Nephron (organoid): ENCODE data around the gene LIPC.

ENCODE experiments used
- H3K27ac Mint-ChIP-seq, 3 experiments: 2 replicates each; pipeline ENCODE4 v1.8.0; 2020; ENCODE audit warnings: mixed read lengths in 3 of 3, mild to moderate bottlenecking in 2 of 3, moderate library complexity in 1 of 3
- H3K27me3 Mint-ChIP-seq: 2 replicates; pipeline ENCODE4 v1.8.0; 2021; ENCODE audit warnings: low read depth, mild to moderate bottlenecking, moderate library complexity, mixed read lengths
- H3K36me3 Mint-ChIP-seq: 2 replicates; pipeline ENCODE4 v1.8.0; 2020; ENCODE audit warnings: low read depth, mixed read lengths
- H3K4me1 Mint-ChIP-seq: 2 replicates; pipeline ENCODE4 v1.8.0; 2020; ENCODE audit warnings: mixed read lengths
- H3K4me3 Mint-ChIP-seq, 3 experiments: 2 replicates each; pipeline ENCODE4 v1.8.0; 2020; ENCODE audit warnings: mild to moderate bottlenecking in 3 of 3, mixed read lengths in 3 of 3, moderate library complexity in 2 of 3
- H3K9me3 Mint-ChIP-seq: 2 replicates; pipeline ENCODE4 v1.8.0; 2020; ENCODE audit warnings: mixed read lengths
- CTCF ChIP-seq, 3 experiments: fragments of 200-600 bp; sonication (generic); IDR thresholded peaks; one replicate each; pipeline ENCODE4 v1.5.0; 2021; ENCODE audit warnings: antibody characterized with exemption in 3 of 3; ENCODE audit not compliant: unreplicated experiment in 3 of 3

The LIPC gene

GRCh38 chr15:58518626-58519025, 86.8 kb downstream of the LIPC start:
- Mint-ChIP-seq H3K36me3 (peaks cover 7% of the 10 kb centered on the region), H3K27ac (peak overlapping the region in 2 of 3 experiments; percentile 51), H3K27me3 (peaks cover 19% of the 10 kb centered on the region), H3K9me3 (peaks cover 16% of the 10 kb centered on the region), H3K4me1 (peaks cover 40% of the 10 kb centered on the region), H3K4me3 (no peak overlapping the region)
- TF ChIP-seq CTCF (IDR thresholded peaks at IDR 0.05; ENCODE audit: unreplicated experiment in 3 of 3): no peak

GRCh38 chr15:58519516-58519915, 87.7 kb downstream of the LIPC start:
- TF ChIP-seq CTCF (IDR thresholded peaks at IDR 0.05; ENCODE audit: unreplicated experiment in 3 of 3): no peak
- Mint-ChIP-seq H3K27ac (peak overlapping the region; percentile 15 to 72 (median 59)), H3K36me3 (peaks cover 7% of the 10 kb centered on the region), H3K4me1 (peaks cover 40% of the 10 kb centered on the region), H3K9me3 (peaks cover 16% of the 10 kb centered on the region), H3K4me3 (no peak overlapping the region), H3K27me3 (peaks cover 19% of the 10 kb centered on the region)

GRCh38 chr15:58520464-58520863, 88.7 kb downstream of the LIPC start:
- Mint-ChIP-seq H3K4me1 (peaks cover 40% of the 10 kb centered on the region), H3K27me3 (peaks cover 18% of the 10 kb centered on the region), H3K9me3 (peaks cover 12% of the 10 kb centered on the region), H3K36me3 (peaks cover 3% of the 10 kb centered on the region), H3K4me3 (no peak overlapping the region), H3K27ac (peak overlapping the region; percentile 53 to 72 (median 69))
- TF ChIP-seq CTCF (IDR thresholded peaks at IDR 0.05; ENCODE audit: unreplicated experiment in 3 of 3): no peak

- no peak for TF ChIP-seq CTCF (IDR thresholded peaks at IDR 0.05; ENCODE audit: unreplicated experiment in 3 of 3)
- Mint-ChIP-seq H3K27me3 (peaks cover 13% of the 10 kb centered on the region), H3K9me3 (peaks cover 8% of the 10 kb centered on the region), H3K36me3 (peaks cover 3% of the 10 kb centered on the region), H3K27ac (peak overlapping the region; percentile 53 to 72 (median 69)), H3K4me1 (peaks cover 40% of the 10 kb centered on the region), H3K4me3 (no peak overlapping the region)
These were observed 89.1 kb downstream of the LIPC start for GRCh38 chr15:58520936-58521292.

GRCh38 chr15:58521293-58521991, 89.7 kb downstream of the LIPC start:
- Mint-ChIP-seq H3K27me3 (peaks cover 10% of the 10 kb centered on the region), H3K9me3 (peaks cover 4% of the 10 kb centered on the region), H3K36me3 (peaks cover 1% of the 10 kb centered on the region), H3K4me3 (peak overlapping the region in 2 of 3 experiments; percentile 1 to 8), H3K4me1 (peaks cover 40% of the 10 kb centered on the region), H3K27ac (peak overlapping the region; percentile 53 to 72 (median 69))
- TF ChIP-seq CTCF (IDR thresholded peaks at IDR 0.05; ENCODE audit: unreplicated experiment in 3 of 3): no peak

- no peak for TF ChIP-seq CTCF (IDR thresholded peaks at IDR 0.05; ENCODE audit: unreplicated experiment in 3 of 3)
- peak overlapping the region; percentile 51 to 72 (median 53) for H3K27ac Mint-ChIP-seq
These were observed 90.6 kb downstream of the LIPC start for GRCh38 chr15:58522391-58522790.

More at GRCh38 chr15:58522391-58522790, 90.6 kb downstream of the LIPC start:
- H3K27me3 Mint-ChIP-seq: peaks cover 6% of the 10 kb centered on the region
- H3K4me1 Mint-ChIP-seq: peaks cover 40% of the 10 kb centered on the region
- no peak overlapping the region for H3K4me3 Mint-ChIP-seq
- H3K36me3 Mint-ChIP-seq: no peaks in the 10 kb centered on the region
- H3K9me3 Mint-ChIP-seq: no peaks in the 10 kb centered on the region
